HG02678 (cell line): ENCODE results near the gene RARRES2.

ENCODE experiments used
- ATAC-seq: cut with Tn5 transposase; IDR thresholded peaks from one replicate; pipeline ENCODE4 v1.9.1; 2021; ENCODE audit warnings: mild to moderate bottlenecking, moderate library complexity; ENCODE audit not compliant: unreplicated experiment

The RARRES2 gene

DNA sequence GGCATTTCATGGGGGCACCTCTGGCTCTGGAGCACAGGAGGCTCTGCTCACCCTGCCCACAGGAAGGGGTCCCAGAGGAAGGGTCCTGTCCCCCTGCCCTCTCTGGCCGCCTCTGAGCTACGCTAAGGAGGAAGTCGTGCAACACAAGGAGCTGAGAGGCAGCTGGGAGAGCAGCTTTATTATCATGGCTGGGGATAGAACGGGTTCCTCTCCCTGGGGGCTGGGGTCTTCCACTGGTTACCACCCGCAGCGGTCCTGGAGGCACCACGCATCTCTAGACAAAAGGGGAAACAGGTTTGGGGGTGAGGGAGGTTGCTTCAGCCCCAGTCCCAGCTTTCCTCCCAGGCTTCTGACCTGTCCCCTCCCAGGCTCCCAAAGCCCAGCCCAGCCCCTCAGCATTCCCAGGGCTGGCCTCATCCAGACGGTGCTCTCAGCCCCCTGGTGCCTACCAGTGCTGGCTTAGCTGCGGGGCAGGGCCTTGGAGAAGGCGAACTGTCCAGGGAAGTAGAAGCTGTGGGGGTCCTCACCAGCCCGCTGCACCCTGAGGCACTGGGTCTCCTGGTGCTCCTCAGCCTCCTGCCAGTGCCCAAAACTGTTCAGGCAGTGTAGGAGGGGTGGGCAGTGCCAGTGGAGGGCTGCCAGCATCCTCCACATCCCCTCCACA, 3.1 kb downstream of the RARRES2 start:
- no peak for ATAC-seq

DNA sequence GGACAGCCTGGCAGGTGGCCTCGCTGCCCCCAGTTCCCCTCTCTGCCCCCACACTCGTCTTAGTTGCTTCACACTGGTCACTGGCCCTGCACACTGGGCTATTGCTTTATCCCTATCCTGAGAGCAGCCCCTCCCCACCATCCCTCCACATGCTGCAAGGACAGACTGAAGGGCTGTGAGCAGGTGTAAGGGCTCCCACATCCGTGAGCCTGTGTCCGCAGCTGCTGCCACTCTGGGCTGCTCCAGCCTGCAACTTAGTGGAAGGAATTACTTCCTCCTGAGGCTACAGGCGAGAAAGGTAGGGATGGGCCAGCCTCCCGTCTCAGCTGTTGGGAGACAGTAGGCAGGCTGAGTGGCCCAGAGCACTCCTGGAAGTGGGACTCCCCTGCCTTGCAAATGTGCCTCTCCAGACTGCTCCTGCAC, 3.8 kb downstream of the RARRES2 start:
- no peak for ATAC-seq

DNA sequence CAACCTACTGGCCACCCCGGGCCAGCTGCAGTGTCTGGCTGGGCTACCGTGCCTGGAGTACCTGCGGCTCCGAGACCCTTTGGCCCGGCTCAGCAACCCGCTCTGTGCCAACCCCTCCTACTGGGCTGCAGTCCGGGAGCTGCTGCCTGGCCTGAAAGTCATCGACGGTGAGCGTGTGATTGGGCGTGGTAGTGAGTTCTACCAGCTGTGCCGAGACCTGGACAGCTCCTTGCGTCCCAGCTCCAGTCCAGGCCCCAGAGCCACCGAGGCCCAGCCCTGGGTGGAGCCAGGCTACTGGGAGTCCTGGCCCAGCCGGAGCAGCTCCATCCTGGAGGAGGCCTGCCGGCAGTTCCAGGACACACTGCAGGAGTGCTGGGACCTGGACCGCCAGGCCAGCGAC, 4.2 kb downstream of the RARRES2 start:
- ATAC-seq, result no peak

DNA sequence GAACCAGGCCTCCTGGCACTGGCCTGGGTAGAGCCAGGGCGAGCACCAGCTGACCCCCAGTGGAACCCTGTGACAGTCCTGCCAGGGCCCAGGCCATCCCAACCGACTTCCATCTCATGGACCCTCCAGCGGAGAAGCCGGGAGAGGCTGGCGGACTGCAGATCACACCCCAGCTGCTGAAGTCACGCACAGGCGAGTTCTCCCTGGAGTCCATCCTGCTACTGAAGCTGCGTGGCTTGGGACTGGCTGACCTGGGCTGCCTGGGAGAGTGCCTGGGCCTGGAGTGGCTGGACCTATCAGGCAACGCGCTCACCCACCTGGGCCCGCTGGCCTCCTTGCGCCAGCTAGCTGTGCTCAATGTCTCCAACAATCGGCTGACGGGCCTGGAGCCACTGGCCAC, 4.7 kb downstream of the RARRES2 start:
- ATAC-seq, result no peak

DNA sequence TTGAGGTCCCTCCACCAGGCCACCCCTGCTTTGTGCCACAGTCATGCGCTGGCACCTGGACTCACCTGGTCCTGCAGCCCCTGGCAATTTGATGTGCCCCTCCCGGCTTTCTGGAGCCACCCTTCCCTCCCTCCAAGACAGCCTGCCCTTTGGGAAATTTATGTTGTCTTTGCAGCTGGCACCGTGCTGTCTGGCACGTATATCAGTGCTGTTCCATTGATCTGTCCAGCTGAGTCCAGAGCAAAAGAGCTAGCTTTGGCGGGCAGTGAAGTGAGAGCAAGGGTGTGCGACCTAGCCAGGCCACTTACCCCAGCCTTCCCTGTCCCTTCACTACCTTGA, 5.7 kb downstream of the RARRES2 start:
- ATAC-seq, result no peak

DNA sequence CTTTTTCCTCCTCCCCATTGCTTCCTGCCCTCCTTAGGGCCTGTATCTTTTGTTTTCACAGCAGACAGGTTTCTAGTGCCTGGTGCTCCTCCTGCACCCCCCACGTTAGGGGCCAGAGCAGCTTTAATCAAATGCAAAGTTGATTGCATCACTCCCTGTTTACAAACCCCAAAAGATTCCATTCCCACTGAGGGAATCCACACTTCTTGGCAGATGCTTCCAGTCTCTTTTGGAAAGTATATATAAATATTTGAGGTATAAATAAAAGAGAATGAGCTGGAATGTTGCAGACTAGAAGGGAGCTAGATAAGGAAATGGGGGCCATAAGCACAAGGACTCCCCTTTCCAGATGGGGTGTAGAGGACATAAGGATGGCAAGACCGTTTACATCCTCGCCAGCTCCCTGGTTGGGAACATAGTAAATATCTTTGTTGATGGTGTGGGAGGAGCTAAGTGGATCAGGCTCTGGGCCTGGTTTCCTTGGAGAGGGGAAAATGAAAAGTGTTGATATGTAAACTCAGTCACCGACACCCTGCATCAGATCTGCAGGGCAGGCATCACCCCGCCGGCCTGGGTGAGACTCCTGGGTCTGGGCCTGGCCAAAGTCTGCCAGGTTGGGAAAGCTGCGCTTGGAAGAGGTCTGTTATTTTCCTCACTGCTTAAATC, 6.2 kb downstream of the RARRES2 start:
- ATAC-seq, result no peak

DNA sequence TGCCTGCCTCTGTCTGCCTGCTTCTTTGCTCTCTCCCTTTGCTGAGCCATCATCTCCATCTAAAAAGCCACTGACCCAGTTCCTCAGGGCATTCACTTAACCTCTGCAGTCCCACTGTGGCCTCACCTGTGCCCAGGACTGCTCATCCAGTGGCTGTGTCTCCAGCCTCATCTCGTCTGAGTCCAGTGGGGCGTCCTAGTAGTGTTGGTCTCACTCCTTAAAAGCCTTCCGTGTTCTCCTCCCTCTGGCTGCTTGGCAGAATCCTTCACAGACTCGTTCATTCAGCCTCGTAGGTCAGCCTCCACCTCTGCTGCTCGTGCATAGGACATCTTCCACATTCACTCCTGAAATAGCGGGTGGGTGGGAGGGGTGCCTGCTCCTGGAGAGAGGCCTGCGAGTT, 7.3 kb downstream of the RARRES2 start:
- ATAC-seq, result no peak

DNA sequence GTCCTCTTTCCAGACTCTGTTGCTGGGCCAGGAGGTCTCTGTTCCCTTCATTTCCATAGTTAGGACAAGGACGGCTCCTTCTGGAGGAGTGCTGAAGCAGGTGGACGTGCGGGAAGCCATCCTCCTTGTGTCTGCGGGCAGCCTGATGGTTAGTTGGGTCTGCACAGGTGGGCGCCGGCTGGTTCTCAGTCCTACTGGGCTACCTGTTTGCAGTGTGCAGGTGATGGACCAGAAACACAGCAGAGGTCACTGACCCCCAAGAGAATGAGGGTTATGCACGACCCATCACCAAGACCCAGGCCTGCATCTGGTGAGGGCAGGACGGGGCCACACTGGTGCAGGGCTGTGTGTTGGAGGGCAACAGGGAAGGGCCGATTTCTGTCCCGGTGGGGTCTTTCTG, 7.8 kb downstream of the RARRES2 start:
- ATAC-seq, result no peak

DNA sequence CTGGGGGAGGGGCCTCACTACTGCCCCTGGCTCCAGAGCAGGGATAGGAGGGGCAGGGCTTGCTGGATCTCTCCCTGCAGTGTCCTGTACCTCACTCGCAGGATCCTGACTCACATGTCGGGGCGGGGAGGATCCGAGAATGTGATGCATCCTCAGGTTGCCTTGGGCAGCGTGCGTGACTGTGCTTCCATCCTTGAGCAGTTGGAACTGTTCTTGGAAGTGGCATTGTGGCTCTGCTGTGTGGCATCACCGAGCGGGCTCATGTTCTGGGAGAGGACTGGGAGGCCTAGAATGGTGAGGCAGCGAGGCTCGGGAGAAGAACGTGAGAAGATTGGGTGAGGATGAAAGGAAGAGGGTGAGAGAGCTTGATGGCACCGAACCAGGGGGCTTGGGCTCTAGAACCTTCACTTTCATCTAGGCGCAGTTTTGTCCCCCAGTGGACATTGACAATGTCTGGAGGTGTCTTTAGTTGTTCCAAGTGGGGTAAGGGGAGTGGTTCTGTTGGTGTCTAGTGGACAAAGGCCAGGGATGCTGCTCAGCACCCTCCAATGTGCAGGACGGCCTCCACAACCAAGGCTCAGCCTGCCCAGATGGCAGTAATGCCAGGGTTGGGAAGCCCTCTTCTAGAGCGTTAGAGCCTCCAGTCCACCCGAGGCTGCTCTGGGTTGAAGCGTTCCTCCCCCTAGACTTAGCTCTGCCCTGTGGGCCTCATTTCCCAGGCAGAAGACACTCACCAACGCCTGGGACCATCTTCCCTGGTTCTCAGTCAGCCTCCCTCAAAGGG, 8.4 kb downstream of the RARRES2 start:
- ATAC-seq, result no peak

DNA sequence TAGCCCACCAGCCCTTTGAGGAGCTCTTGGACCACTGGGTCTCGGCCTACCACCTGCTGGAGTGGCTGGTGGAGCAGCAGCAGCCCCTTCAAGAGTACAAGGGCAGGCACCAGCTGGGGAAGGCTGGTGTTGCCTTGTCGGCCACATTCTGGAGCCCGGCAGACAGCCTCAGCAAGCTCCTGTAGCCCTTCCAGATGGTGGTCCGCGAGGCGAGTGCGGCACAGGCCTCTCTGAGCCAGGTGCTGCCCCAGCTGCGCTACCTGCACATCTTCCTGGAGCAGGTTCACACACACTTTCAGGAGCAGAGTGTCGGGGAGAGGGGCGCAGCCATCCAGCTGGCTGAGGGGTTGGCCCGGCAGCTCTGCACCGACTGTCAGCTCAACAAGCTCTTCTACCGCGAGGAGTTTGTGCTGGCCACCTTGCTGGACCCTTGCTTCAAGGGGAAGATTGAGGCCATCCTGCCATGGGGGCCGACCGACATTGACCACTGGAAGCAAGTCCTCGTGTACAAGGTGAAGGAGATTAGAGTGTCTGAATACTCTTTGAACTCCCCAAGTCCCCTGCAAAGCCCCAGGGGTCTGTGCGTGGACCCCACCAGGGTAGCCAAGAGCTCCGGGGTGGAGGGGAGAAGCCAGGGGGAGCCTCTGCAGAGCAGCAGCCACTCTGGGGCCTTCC, 11.1 kb downstream of the RARRES2 start:
- no peak for ATAC-seq

DNA sequence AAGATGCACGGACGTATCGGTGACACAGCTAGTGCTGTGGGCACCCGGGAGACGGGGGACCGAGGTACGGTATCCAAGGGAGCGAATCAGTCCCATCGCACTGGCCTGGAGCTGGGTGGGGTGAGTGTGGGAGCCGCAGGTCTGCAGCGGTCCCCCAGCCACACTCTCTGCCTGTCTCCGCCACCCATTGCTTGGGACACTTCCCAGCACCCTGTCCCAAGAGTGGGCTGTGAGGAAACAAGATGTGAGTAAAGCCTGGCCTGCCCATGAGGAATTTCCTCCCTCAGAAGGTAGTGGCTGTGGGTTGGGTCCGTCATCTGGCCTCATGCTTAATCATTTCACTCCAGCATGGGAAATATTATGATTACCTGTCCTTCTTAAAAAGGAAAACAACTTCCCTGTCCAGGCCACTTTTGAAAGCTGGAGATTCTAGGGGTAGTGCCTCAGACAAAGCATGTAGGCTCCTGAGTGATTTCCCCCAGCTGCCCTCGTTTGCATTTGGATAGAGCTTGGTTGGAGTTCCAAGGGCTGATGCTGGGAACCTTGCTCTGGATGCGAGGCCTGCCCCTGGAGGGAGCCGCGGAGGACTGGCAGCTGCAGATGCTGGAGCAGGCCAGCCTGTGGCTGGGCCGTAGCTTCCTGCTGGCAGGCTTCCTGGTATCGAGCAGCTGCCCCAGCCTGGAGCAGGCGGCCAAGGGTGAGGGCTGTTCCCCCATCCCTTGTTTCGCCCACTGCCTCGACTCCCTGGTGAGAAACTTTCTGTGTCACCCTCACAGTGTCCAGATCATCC, 11.9 kb downstream of the RARRES2 start:
- no peak for ATAC-seq

DNA sequence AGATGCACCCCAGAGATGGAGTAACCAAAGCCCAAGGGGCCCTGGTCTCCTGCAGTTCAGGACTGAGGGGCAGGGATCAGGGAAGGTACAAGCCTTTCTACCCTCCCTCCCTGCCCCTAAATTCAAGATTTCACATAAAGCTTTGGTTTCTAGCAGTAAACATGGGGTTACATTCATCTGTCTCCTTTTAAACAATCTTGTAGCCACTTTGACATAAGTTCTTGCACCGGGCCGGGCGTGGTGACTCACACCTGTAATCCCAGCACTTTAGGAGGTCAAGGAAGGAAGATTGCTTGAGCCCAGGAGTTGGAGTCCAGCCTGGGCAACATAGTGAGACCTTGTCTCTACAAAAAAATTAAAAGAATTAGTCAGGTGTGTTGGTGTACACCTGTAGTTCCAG, 14.1 kb downstream of the RARRES2 start:
- ATAC-seq, result no peak

DNA sequence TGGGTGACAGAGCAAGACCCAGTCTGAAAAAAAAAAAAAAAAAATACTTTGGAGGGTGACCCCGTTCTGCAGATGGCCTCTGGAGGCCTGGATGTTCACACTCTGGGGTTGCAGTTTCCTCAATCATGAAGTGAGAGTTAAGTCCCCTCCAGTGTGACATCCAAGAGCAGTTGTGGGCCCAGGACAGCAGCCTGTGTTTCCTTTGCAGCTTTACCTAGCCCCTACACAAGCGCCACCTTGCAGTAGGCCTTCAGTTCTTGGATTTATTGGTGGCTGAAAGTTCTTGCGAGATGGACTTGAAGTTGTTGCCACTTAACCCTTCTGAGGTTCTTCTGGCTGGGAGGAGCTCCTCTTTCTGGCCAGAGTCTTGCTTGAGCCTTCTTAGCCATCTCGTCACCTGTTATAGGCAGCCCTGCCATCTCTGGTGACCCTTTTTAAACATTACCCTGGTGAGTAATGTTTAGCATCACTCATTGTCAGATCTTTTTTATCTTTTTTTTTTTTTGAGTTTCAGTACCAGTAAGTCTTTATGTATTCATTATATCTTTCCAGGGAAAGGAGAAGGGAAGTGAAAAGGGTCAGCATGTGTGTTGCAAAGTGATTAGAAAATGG, 14.7 kb downstream of the RARRES2 start:
- no peak for ATAC-seq

DNA sequence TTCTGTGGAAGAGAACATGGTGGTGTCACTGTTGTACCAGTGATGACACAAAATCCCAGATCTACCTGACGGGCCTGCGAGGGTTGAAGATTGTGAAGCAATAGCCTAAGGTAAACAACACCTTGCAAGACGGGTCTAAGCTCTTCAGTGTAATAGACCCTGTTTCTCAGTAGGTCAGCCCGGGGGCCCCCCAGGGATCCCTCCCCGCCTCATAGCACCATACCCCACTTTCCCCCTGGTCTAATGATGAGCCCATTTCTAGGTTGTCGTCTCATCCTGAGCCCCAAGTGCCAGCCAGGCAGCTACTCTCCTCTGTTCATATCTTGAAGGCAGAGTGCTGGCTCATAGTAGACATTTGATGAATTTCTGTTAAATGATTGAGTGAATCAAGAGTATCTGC, 15.5 kb downstream of the RARRES2 start:
- ATAC-seq, result no peak

DNA sequence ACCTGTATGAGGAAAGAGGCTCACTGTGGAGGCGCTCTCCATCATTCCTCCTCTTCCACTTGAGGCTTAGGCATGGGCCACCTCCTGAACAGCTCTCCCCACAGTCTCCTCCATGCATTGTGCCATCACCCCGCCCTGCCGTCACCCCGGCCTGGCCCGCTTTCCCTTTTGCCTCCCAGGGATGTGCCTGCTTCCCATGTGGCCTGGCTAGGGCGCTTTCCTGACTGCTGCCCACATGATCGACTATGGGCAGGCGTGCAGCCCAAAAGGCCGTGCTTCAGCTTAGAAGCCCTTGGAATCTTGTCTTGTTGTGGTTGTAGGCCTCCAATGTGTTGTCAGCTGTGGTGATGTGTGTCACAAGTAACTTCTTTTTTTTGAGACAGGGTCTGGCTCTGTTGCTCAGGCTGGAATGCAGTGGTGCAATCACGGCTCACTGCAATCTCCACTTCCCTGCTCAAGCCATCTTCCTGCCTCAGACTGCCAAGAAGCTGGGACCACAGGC, 16.3 kb downstream of the RARRES2 start:
- ATAC-seq, result no peak

DNA sequence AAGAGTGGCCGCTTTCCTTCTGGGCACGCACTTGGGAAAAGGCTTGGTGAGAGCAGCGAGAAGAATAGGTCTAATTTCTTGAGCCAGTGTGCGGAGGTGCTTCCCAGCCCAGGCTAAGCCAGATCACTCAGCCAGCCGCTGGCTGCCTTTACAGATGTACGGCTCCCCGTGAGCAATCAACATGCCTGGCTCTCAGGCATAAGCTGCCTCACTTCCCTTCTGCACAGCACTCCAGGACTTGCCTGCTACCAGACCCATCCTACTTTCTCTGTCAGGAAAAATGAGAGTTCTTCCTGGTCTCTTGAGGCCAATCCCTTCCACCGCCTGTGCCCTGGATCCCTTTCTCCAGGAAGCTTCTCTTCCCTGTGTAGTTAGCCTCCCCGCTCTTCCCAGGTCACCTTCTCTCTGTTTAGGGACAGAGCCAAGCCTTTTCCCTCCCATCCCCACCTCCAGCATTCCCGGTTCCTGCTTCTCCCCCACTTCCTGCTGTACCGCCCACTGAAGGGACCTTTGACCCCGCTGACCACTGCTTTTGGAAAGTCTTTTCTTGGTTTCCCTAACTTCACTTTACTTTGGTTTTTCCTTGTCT, 17.0 kb downstream of the RARRES2 start:
- ATAC-seq, result no peak

DNA sequence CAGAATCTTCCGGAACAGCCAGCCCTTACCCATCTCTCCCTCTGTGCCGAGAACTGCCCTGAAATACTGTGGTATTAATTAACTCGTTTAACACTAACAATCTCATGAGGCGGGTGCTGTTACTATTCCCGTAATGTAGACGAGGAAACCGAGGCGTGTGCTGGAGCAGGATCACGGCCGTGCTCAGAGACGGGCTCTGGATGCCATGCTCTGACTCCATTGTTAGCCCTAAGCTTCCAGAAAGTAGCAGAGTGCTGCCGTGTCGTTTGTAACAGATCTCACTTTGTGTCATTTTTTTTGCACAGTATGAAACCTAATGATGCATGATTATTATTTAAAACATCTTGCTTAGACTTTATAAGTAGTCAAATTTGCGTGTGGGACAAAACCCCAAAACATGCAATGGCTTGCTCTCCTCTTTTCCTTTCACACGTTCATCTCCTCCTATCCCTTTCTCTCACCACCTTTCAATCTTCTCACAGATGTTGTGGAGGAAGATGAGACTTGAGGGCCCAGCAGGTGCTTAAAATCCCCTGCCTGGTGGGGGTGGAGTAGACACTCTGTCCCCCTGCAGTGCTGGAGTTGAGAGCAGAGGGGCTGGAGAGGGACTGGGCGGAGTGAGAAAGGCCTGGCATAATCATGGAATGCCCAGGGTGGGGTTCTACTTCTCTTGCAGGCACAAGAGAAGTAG, 17.6 kb downstream of the RARRES2 start:
- ATAC-seq, result peak; percentile 4

DNA sequence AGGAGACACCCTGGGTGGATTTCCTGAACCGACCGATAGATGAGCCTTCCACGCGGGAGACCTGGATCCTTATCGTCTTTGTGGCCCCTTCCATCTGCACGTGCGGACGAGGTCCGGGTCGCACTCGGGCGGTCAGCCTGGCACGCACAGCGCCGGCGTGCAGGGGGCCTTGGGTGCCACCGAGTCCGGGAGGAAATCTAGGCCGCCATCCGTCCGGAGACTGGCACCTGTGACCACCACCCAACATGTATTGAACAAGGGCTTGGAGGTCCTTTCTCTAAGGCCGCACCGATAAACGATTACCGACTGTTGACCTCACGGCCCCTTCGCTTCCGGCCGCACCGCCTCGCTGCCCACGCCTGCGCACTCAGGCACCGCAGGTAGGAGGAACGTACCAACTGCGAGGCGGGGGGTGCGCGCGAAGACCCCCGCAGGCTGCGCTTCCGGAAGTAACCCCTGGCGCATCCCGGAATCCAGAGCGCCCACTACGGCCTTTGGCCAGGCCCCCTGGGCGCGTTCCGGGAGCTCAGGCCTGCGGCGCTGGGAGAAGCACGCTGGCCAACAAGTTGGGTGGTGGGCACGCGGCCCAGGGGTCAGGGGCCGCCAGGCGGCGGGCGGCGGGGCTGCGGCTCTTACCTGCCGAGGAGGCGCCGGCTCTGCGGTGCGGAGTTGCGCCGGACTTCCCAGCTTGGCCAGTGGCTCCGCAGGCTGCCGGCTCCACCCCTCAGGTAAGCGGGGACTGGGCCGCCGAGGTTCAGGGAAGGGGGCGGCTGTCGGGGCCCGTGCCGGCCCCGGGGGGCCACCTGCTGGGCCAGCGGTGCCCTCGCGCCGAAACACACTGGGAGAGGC, 18.4 kb downstream of the RARRES2 start, which contains the start of the genes ACTR3C and LRRC61:
Gene ACTR3C (minus strand): TSS at position 713 of the 849 bp plus-strand sequence. CDS start 28,249 bp downstream, outside the sequence.
Gene LRRC61 (plus strand): TSS at position 523 of the 849 bp plus-strand sequence. CDS start 13,507 bp downstream, outside the sequence.
- peak; percentile 58 for ATAC-seq
